ENCODE results near the gene PLA2G6. TPM values are rescaled to one million over a fixed set of nuclear protein-coding genes. Genes with fewer than 3 reads are reported as not detected.

The PLA2G6 gene
- total RNA-seq, 1 experiment from 2014 or later: 24.1 TPM

DNA sequence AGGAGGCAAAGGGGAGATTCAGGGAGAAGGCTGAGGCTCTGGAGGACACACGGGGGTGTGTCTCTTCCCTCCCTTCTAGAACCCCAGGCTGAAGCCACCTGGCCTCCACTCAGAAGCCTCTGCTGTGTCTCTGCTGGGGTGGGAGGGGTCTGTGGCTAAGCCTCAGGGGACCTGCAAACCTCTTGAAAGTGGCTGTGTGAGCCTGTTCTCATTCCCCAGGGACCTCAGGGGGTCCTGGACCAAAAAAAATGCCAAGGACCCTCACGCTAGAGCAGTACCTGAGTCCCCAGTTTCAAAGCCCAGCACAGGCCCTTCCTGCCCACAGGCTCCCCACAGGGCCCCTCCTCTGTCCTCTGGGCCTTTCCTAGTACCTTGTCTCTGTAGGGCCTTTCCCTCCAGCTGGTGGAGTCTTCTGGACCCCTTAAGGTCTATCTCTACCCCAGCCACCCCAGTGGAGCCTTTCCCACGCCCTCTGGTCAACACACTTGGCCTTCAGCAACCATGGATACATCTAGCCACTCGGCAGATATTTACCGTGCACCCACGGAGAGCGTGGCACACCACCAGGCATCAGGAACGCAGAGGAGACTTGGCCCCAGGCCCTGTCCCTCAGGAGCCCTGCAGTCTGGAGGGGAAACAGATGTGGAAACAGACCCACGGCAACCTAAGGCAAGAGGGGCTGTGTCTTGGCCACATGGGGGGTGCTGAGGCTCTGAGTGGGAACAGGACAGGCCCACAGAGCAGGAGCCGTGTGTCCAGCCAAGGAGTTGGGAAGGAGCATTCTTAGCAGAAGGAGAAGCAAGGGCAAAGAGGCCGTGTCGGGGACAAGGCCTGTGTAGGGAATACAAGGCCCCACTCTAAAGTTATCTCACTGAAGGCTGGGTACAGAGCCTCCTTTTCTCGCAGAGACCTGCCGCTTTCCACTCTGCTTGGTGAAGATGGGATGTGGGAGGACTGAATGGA lies 18.5 kb downstream of the PLA2G6 start:
- Histone ChIP-seq H3K56ac (ENCODE audit: insufficient read length, low read depth, low read length) (no peak overlapping the region), H4K20me1 (ENCODE audit: control insufficient read depth, insufficient read depth, insufficient read length) (no peaks in the 10 kb centered on the region), H3K18ac (ENCODE audit: insufficient read length, low read depth, low read length) (no peak overlapping the region), H2BK5ac (ENCODE audit: insufficient read length, low read length) (no peak overlapping the region), H2BK120ac (ENCODE audit: low read depth, low read length, poor library complexity, severe bottlenecking) (no peak overlapping the region), H3K79me2 (ENCODE audit: insufficient read depth, low read length) (no peaks in the 10 kb centered on the region), H3K27ac (ENCODE audit: insufficient read length, low read depth, low read length) (no peak overlapping the region), H3K27me3 (ENCODE audit: insufficient read depth, low read length) (no peaks in the 10 kb centered on the region), H3K23ac (ENCODE audit: insufficient read length, low read depth, low read length) (no peak overlapping the region), H3T11ph (ENCODE audit: low read length) (no peak overlapping the region), H3K9me3 (ENCODE audit: control insufficient read depth, low read depth, low read length) (no peaks in the 10 kb centered on the region), H2AK5ac (ENCODE audit: insufficient read length, low read length) (no peak overlapping the region), H3K4ac (ENCODE audit: low read depth, low read length) (no peak overlapping the region), H2BK12ac (ENCODE audit: insufficient read length, low read depth, low read length) (no peak overlapping the region), H3K23me2 (ENCODE audit: insufficient read length, low read depth, low read length, poor library complexity, severe bottlenecking) (no peaks in the 10 kb centered on the region), H3K9ac (ENCODE audit: extremely low read depth, insufficient read length, low read length) (no peak overlapping the region), H3K79me1 (ENCODE audit: insufficient read depth, low read depth, low read length, poor library complexity, severe bottlenecking) (no peaks in the 10 kb centered on the region), H3K4me2 (ENCODE audit: insufficient read depth, insufficient read length, low read length) (no peak overlapping the region), H2BK20ac (ENCODE audit: low read depth, low read length, poor library complexity, severe bottlenecking) (no peak overlapping the region), H4K8ac (replicated peaks; ENCODE audit: insufficient read length, low read depth, low read length) (no peak overlapping the region), H3K4me1 (ENCODE audit: insufficient read depth, low read length) (no peaks in the 10 kb centered on the region), H3K14ac (ENCODE audit: insufficient read depth, low read length) (no peak overlapping the region; the same call in 1 of the 2 replicates), H4K91ac (ENCODE audit: insufficient read length, low read depth, low read length) (no peak overlapping the region), H2AFZ (ENCODE audit: low read length) (no peak overlapping the region), H2BK15ac (ENCODE audit: low read depth, low read length) (no peak overlapping the region), H4K5ac (ENCODE audit: insufficient read length, low read depth, low read length) (no peak overlapping the region)
- no peaks in the 10 kb centered on the region for H3K9me3 Mint-ChIP-seq
- H3K36me3 Mint-ChIP-seq (ENCODE audit: insufficient read depth in 1 of 3, low read depth in 3 of 3): peaks cover 15 to 31% (median 20%) of the 10 kb centered on the region in 3 experiments; a peak in 6 of 7 replicates
- peak overlapping the region; percentile 53 to 90 (median 63); a peak in 5 of 7 replicates for H3K27ac Mint-ChIP-seq
- H3K27me3 Mint-ChIP-seq (ENCODE audit: low read depth): no peaks in the 10 kb centered on the region
- 0 out of 4 replicates have a peak, but pooled peaks cover 2 to 3% of the 10 kb centered on the region in 2 experiments for H3K4me1 Mint-ChIP-seq
- WGBS (ENCODE audit: extremely low coverage, insufficient read length, low lambda C conversion rate): no CpG with 5 or more reads among the region's 14 CpGs
- DNase-seq: no peak
- no peak for TF ChIP-seq CTCF (conservative IDR thresholded peaks at IDR 0.05)
- H3K4me3 Mint-ChIP-seq: no peak overlapping the region; a peak in 1 of 5 replicates

Measured in H9 (cell line).